GM19324 (cell line): ENCODE results near the gene SMIM24.
"Not testable (repeated sequence)": the region's sequence is repeated elsewhere in the genome, so short reads cannot be mapped to it uniquely, and the experiment has no call there.

ENCODE experiments used
- ATAC-seq: cut with Tn5 transposase; IDR thresholded peaks from one replicate; pipeline ENCODE4 v1.9.1; 2021; ENCODE audit warnings: mild to moderate bottlenecking, moderate library complexity; ENCODE audit not compliant: unreplicated experiment, low FRiP score

Gene SMIM24

GRCh38 chr19:3441089-3441985 lies 39.0 kb downstream of the SMIM24 start:
- no peak for ATAC-seq

- no peak for ATAC-seq
Observed at GRCh38 chr19:3440082-3440481, 40.2 kb downstream of the SMIM24 start.

- peak; percentile 94 for ATAC-seq
Observed at GRCh38 chr19:3434630-3435553, 45.4 kb downstream of the SMIM24 start.

- ATAC-seq = no peak
Observed at GRCh38 chr19:3433805-3434540, 46.4 kb downstream of the SMIM24 start.

GRCh38 chr19:3433313-3433712 lies 47.0 kb downstream of the SMIM24 start:
- ATAC-seq = no peak

GRCh38 chr19:3431760-3432397 lies 48.4 kb downstream of the SMIM24 start:
- no peak for ATAC-seq

- not testable (repeated sequence) for ATAC-seq
Observed at GRCh38 chr19:3430366-3430680, 50.0 kb downstream of the SMIM24 start.

- ATAC-seq = no peak
Observed at GRCh38 chr19:3426433-3426832, 53.9 kb downstream of the SMIM24 start.
